PC-9 (cell line): Measurements from ENCODE around the gene FCMR.

Experiments
- CTCF ChIP-seq: fragments of 200-600 bp; sonication (generic); conservative IDR thresholded peaks from 2 replicates; pipeline ENCODE4 v1.6.1; 2017; ENCODE audit warnings: mixed run types, antibody characterized with exemption, mild to moderate bottlenecking, moderate library complexity
- EZH2 ChIP-seq: fragments of 200-600 bp; sonication (generic); IDR thresholded peaks from 2 replicates; pipeline ENCODE4 v1.8.0; 2017; ENCODE audit warnings: antibody characterized with exemption, low read depth

- no peak for TF ChIP-seq CTCF
- TF ChIP-seq EZH2, result no peak
Observed at GRCh38 chr1:206867716-206868115, 54.0 kb downstream of the FCMR start.
